Hematopoietic multipotent progenitor cell treated with erythropoietin and hydrocortisone succinate and interleukin-3 and kit ligand, for 15 days (in vitro differentiated cells): Measurements from ENCODE around the gene SNED1.

Source experiments
- DNase-seq: peaks from one replicate; pipeline ENCODE4 v3.0.0-alpha.2; 2015; ENCODE audit warnings: low spot score

SNED1 gene

DNA sequence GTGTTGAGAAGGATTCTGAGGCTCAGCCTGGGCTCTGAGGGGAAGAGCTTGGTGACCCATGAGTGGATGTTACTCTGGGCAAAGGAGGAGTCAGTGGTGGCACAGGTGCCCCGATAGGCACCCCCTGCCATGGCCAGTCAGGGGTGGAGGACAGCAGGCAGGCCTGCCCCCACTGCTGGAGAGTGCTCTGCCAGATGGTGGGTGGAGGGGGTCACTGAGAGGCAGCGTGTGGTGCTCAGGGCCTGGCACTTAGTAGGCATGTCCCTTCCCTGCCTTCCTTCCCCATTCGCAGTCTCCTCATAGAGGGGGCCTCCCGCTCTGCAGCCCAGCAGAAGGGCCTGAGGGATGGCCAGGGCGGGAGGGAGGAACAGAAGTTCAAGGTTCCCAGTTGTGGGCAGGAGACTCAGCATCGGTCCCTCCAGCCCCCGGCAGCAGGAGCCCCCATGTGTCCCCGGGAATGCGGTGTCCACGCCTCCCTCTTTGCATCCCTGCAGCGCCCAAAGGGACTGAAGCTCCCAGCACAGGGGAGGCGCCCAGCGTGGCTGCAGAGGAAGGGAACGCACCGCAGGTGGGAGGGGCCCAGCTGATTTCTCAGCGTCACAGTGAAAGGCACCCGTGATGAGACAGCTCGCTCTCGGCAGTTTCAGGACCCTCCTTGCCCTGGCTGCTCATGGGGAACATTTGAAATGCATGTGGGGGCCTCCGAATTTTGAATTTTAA, 5.7 kb upstream of the SNED1 start:
- no peak for DNase-seq

DNA sequence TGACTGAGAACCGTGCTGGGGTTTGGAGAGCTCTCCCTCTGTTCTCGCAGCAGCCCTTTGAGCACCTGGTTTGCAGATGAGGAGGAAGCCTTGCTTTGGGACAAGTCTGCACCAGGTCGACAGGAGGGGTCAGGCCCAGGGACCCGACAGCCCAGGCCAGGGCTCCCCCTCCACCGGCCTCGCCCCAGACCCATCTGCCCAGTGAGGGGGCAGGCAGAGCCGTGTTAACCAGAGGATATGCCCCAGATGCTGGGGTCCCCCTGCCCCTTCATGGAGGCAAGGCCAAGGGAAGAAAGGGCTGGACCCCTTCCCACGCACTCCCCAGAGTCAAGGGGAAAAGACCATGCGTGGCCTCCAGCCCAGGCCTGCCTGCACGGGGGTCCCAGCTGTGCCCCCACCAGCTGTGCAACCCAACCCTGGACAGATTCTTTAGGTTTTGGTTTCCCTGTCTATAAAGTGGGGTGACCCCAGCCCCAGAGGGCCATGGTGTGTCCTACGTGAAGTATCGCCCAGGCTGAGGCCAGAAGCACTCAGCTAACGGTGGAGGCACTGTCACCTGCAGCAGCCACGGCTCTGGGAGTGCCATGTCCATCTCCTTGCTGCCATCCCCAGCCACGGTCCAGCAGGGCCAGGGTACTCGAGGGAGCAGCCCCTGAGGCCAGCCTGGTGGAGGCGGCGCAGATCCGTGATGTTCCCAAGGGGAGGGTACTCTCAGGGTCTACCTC, 4.8 kb upstream of the SNED1 start:
- no peak for DNase-seq

DNA sequence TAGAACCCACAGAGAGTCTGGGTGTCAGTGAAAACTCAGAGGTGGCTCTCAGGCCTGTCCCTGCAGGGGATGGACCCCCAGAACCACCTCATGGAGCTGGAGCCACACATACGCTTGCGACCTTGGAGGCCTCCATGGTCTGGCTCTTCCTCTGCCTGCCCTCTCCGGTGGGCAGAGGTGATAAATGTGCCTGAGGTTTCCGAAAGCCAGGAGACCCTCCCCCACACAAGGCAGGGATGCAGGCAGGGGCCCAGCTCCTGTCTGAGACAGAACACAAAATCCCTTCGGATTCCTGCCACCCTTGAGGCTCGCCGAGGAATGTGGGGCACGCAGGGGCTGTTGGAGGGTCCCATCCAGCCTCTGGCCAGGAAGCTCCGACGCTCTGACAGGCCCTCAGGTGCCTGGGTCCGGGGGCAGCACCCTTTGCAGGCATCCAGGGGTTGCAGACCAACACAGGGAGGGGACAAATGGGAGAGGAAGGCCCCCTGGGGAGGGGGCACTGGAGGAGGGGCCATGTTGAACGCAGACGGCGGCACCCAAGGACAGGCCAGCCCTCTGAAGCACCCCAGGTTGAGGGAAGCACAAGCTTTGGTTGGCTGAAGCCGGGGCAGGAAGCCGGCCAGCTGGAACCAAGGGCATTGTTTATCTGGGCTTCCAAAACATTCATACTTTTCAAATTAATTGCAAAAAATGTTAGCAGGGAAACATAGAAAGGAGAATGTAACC, 4.1 kb upstream of the SNED1 start:
- DNase-seq, result no peak

DNA sequence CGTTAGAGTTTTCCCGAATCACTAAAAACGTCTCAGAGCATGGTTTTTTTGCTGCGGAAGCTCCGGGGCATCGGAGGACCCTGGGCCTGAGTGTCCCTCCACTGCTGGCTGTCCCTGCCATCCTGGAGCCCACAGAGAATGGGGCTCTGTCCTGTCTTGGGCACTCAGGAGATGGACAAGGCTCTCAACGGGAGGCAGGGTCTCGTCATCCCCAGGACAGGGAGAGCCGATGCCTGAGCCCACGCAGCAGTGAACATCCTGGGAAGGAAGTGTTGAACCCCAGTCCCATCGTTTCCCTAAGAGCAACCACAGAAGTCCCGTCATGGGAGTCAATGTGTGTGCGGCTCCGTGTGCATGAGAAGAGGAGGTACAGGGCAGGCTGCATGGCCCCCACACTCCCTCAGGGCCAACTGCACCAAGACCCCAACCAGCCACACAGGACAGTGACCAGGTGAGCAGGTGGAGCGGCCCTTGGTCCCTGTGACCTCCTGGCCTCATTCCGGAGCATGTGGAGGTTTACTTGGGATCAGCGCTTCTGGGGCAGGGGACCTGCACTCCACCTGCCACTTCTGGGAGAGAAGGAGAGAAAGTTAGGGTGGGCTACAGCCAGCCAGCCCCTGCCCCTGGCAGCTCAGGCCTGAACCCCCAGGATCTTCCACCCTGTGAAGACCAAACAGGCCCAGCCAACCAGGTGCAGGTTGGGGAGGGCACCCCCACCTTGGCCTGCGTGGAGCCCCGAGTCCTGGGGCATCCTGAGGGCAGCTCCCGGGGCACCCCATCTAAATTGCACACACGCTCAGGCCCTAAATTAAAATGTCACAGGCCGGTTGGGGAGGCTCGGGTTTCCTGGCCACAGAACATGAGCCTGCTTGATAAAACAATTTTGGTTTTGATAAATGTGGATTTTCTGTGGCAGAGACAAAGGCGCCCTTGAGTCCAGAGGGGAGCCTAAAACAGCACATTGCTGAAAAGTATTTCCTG, 3.1 kb upstream of the SNED1 start:
- no peak for DNase-seq

DNA sequence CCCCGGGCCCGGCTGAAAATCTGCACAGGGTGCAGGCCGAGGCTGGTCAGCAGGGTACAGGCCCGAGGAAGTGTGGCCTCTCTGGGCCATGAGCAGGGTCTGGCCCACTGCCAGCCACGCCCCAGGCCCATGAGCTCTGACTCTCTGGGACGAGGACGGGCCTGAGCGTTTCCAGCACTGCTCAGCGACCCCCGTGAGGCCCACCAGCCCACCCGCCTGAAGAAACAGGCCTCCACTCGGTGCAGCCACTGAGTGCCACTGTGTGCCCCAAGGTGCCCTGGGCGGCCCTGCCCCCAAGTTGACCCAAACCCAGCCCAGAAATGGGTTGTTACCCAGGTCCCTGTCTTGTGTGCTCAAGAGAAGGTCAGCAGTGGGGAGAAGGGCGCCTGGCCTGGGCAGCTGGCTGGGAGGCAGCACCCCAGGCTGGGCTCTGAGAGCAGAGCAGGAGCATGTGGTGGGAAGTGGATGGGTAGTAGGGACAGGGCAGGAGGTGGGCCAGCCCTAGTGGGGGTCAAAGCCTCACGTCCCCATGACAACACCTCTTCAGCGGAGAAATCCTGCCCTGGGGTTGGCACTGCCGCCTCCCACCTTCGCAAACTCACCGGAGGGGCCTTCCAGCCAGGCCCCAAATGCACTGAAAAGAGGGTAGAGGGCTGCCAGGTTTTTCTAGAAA, 2.1 kb upstream of the SNED1 start:
- DNase-seq, result no peak

DNA sequence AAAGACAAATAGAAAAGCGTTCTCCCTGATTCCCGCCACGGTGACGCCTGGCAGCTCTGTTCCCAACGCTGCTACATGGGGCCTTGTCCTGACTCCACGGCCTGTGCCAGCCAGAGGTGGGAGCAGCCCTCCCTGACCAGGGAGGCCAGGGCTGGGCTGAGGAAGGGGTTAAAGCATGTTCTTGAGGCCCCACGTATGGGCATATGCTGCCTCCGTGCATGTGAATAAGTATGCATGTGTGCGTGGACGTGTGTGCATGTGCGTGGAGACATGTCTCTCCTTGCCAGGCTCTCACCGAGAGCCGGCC, 1.6 kb upstream of the SNED1 start:
- DNase-seq, result no peak

DNA sequence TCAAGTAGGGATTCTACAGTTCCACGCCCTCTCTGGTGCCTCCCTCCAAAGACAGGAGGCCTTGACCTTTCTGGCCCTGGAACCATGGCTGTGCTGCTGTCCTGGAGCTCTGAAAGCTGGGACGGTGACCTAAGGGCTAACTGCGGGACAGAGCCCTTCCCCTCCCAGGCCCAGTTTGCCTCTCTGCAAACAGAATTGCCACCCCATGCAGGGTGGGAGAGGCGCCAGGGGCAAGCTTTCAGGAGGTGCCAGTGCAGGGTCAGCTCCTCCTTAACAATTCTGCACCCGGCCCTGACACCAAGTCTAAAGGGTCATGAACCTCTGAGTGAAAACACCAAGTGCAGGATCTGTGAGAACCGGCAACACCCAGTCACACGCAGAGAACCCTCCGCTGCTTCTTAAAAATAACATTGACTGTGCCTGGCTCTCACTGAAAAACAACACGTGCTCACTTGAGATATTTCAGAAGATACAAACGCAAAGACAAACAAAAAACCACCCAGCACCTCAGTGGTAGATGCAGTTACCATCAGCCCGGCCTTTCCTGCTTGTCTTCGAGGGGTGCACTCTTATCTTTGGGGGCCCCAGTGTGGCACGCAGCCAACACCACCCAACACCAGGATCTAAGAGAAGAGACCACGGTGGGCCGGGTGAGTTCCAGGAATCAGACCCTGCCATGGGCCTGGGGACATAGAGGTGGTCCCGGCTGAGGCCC, 1.1 kb upstream of the SNED1 start:
- DNase-seq, result no peak

DNA sequence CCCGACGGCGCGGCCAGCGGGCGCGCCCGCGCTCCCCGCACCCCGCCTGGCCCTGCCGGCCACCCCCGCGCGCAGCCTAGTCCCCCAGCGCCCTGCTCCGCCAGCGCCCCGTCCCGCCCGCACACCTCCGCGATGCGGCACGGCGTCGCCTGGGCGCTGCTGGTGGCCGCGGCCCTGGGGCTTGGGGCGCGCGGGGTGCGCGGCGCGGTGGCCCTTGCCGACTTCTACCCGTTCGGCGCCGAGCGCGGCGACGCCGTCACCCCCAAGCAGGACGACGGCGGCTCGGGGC, 232 bp downstream of the SNED1 start:
- no peak for DNase-seq

DNA sequence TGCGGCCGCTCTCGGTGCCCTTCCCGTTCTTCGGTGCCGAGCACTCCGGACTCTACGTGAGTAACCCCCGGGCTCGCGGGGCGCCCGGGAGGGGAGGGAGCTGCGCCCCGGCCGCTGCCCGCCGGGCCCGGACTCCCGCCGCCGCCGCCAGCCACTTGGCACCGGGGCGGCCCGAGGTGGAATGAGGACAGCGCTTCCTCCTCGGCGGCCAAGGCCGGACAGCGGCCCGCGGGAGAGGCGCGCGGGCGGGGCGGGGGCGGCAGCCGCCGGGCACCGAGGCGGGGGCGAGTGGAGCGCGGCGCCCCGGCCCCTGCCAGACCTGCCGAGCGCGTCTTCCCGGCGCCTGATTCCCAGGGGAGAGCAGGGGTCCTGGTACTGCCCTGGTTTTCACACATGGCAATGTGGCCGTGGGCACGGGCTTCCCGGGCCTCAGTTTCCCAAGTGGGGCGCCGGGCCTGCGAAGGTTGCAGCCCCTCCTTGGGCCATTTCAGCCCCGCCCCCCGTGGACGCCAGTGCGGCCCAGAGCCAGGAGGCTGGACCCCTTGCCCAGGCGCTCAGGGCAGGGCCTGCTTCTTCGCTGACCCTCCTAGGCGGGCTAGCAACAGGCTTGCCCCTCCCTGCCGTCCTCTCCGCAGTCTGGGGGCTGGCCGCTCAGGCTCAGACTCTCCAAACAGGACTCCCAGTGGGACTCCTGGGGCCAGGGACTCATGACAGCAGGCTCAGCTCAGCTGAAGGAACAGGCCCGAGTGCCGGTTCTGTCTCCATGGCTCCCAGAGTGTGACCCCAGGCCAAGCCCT, 775 bp downstream of the SNED1 start:
- no peak for DNase-seq

DNA sequence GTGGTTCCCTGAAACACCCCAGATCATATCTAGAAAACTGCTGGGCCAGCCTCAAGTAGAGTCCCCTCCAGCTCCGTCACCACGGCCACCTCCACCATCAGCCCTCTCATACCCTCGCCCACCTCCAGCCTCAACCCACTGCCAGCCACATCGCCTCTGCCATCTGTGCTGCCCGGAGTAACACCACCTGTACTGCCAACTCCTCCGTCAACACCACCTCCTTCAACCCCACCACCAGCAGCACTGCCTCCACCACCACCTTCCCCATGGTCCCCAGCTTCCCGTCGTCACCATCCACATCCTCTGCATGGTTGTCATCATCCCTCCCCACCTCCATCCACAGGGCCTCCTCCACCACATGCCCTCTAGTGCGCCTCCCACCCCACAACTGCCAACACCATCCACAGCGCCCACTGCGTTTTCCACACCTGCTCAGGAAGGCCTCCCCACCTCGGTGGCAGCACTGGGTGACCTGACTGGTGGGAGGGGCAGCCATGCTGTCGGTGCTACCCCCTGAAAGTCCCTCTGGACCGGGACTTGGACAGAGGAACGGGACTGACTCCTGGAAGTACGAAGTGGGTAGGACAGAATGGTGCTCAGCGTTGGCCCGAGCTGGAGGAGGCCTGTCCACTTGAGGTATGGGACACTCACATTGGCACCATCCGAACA, 1.6 kb downstream of the SNED1 start:
- no peak for DNase-seq

DNA sequence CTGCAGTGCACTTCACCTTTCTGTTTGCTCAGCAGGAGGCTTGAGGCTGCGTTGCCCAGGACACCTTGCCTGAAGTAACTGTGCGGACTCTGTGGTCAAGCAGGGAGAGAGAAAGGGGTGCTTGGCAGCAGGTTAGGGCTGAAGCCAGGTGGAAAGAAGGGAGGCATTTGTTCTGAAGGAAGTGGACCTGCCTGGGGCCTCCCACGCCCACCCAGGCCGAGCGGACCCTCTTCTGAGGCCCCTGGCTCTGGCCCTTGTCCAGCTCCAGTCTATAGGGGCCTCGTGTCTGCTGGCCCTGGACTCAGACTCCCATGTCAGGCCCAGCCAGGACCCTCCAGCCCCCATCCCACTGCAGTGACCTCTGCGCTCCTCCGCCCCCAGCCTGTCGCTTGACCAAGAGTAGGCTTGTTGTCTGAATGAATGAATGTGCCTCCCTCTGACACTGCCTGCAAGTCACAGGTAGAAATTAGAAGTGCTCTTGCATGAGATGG, 2.5 kb downstream of the SNED1 start:
- no peak for DNase-seq

DNA sequence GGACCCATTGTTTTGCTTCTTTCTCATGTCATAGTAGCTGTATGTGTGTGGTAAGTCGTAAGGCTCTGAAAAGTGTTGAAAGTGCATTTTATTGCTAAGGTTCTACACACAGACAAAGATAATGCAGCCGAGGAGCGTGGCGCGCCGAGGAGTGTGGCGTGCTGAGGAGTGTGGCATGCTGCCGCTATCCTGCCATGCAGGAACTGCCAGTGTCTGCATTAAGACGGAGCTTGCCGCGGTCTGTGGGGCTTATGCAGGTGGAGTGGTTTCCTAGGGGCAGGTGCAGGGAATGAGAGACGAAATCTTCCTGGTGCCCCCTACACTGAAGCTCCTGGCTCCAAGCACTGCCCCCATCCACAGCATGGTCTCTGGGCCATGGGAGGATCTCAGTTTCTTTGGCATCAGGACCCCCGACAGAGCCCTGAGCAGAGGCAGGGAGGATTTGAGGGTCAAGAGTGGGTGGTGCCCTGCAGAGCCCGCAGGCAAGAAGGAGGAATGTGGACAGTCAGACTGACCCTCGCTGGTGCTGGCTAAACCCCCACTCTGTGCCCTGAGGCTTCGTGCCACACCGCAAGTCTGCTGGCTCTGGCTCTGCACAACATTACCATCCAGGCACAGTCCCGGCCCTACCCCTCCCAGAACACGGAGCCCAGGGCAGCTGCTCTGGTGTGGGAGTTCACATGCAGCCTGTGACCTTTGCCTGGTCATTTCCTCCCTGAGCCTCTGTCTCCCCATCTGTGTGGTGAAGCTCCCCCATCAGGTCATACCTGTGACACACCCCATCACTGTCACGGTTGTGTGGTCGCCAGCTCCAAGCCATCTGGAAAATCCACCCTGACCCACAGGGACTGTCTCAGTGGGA, 3.2 kb downstream of the SNED1 start:
- no peak for DNase-seq

DNA sequence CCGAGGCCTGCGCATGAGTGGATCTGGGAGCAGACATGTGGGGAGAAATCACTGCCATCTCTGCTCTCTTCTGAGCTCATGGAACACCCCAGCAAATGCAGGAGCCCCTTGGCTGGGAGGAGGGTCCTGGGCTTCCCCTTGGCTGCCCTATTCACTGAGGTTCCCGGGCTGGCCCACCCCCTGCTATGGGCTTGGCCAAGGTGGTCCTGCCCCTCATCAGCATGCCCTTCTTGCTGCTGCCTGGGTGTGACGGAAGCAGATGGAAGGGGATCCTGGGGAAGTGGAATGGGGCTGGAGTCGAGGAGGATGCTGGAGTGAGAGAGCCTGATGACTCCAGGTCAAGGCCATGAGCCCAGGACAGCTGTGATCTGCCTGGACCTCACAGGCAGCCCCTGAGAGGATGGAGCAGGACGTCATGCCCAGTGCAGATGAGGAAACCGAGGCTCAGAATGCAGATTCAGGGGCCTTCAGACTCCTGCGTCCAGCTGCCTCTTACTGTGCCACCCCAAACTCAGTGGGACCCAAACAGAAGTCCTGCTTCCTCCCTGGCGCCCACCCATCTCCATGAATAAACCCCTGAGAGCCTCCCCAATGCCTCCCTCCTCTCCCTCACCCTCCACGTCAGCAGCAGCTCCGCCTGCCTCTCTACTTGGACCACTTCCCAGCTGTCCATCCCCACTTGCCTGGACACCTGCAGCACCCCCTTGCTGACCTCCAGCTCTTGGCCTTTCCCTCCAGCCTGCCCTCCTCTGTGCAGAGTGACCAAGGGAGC, 4.0 kb downstream of the SNED1 start:
- DNase-seq, result no peak

DNA sequence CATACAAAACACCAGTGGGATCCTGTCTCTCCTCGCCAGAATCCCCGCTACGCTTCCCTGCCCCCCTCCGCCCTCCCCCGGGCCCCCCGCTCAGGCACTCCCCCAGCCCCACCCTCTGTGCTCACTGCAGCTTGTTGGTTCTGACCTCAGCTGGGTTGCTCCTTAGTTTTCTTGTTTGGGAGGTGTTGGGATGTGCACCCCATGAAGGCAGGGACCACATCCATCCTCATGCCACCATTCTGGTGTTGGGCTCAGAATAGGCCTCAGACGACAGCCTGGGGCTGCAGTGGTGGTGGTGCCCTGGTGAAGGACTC, 4.6 kb downstream of the SNED1 start:
- DNase-seq, result no peak

DNA sequence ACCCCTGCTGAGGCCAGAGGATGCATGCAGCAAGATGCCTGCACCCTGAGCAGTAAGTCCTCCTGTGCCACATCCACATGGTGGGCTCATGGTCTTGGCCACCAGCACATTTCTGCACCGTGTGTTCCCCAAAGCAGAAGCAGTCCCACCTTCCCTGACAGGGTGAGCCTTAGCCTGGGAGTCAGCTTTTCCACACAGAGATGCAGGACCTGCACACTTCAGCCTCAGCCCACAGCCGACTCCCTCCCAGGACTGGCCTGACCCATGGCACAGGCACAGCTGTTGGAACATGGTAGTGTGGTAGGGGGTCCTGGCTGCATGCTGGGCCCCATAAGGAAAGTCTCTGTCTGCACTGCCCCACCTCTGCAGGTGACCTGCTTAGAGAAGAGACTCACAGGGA, 5.0 kb downstream of the SNED1 start:
- no peak for DNase-seq

DNA sequence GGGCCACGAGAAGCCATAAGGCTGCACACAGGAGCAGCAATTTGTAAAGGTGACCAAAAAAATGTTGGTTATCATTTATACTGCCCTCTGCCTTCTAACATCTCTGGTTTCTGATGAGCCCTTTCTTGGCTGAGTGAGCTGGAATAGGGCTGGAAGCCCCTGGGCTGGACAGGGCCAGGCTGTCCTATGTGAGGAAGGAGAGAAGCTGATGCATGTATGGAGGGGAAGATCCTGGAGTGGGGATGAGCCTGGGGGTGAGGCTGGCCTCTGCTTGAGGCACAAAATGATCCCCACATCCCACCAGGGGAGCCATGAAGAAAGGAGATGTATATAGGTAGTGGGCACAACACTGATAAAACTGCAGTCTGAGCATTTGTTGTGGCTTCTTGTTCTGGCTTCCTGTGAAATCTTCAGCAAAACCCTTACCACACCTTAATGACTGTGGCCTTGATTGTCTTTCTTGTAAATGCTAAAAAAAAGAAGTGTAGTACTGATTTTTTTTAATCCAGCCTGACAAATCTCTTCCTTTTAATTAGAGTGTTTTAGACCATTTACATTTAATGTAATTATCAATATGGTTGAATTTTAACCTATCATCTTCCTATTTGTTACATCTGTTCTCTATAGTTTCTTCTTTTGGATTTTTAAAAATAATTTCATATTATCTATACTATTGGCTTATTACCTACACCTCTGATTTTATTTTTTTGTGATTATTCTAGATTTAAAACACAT, 5.6 kb downstream of the SNED1 start:
- no peak for DNase-seq

DNA sequence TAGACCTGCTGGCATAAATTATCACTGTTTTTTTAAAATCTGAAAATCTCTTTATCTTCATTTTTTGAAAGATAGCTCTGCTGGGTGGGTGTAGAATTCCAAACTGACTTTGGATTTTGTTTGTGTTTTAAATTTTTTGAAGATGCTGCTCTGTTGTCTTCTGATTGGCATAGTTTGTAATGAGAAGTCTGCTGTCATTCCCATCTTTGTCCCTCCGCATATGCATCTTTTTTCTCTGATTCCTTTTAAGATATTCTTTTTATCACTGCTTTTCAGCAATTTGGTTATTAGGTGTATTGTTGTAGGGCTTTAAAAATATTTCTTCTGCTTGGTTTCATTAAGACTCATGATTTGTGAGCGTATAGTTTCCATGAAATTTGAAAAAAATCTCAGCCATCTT, 7.2 kb downstream of the SNED1 start:
- no peak for DNase-seq
